HG03460 (cell line): ENCODE data around the gene SELENOF.

Experiments used
- ATAC-seq: cut with Tn5 transposase; IDR thresholded peaks from one replicate; pipeline ENCODE4 v1.9.1; 2021; ENCODE audit not compliant: unreplicated experiment

Gene SELENOF

GRCh38 chr1:86860424-86860823 is 53.5 kb downstream of the SELENOF start:
- ATAC-seq, result no peak

GRCh38 chr1:86860020-86860419 is 53.9 kb downstream of the SELENOF start:
- no peak for ATAC-seq

DNA sequence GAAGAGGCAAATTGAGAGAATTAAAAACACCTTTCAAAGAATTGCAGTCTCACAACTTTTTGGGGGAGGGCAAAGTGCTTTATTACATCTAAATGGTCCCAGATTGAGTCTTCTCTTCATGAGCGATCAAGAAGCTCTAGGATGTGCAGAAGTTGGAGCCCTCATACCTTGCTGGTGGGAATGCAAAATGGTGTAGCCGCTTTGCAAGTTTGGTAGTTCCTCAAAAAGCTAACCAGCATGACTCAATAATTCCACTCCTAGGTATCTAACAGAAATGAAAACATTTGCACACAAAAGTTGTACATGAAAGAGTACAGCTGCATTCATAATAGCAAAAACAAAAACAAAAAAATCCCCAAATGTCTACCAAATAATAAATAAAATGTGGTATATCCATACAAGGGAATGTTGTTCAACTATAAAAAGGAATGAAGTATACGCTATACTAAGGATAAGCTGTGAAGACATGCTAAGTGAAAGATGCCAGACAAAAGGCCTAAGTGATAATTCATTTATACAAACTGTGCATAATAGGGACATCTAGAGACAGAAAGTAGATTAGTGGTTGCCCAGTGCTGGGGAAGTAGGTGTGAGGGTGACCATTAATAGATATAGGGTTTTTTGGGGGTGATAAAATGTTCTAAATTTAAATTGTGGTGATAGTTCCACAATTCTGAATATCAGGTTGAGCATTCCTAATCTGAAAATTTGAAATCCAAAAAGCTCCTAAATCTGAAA is 55.2 kb downstream of the SELENOF start:
- ATAC-seq, result no peak

DNA sequence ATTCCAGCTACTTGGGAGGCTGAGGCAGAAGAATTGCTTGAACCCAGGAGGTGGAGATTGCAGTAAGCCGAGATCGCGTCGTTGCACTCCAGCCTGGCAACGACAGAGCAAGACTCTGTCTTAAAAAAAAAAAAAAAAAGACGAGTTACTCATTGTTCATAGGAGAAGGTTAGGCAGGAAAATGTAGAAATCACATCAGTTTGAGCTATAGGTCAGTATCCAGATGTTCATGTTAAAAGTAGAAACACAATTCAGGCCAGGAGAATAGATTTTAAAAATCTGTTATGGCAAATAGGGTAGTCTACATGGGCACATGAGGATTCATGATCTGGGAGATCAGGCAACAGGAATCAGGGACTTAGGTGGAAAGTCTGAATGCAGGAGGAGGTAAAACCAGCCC is 57.7 kb downstream of the SELENOF start:
- no peak for ATAC-seq

DNA sequence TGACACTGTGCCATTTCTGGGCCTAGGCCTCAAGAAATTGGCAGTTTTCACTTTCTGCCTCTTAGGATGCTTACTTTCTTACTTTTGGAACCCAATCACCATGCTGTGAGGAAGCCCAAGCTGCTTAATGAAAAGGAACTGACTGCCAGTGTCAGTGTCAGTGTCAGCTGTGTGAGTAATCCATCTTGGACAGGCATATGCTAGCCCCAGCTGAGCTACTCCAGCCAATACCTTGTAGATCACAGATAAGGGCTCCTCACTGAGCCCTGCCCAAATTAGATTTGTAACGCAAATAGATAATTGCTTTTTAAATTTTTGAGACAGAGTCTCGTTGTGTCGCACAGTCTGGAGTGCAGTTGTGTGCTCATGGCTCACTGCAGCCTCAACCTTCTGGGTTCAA is 59.6 kb downstream of the SELENOF start:
- ATAC-seq, result no peak

DNA sequence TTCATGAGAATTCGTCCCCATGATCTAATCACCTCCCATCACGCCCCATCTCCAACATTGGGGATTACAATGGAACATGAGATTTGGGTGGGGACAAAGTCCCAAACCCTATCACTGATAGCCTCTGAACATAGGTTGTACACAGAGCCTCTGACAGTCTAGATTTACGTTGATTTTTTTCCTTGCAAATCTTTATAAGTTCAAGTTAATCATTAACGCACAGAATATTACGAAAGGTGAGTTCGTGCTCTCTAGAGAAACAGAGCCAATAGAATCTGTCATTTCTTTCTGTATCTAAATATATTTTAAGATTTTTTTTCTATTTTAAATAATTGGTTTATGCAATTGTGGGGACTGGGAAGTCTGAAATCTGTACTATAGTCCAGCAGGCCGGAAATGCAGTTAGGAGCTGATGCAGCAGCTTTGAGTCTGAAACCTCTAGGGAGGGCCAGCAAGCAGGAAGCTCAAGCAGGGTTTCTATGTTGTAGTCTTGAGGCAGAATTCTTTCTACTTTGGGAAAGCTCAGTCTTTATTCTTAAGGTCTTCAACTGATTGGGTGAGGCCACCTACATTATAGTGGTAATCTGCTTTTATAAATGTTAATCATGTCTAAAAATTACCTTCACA is 61.0 kb downstream of the SELENOF start:
- no peak for ATAC-seq

GRCh38 chr1:86852289-86852688 is 61.6 kb downstream of the SELENOF start:
- ATAC-seq, result no peak

DNA sequence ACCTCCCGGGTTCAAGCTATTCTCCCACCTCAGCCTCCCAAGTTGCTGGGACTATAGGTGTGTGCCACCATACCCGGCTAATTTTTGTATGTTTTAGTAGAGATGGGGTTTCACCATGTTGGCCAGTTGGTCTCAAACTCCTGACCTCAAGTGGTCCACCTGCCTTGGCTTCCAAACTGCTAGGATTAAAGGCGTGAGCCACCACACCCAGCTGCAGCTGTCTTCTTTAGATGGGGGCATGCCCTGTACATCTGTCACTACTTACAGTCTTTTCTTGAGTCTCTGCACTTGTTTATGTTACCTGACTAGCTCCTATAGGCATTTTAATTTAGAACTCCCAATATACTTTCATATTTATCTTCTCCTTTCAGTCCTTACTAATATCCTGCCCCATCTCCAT is 64.2 kb downstream of the SELENOF start:
- no peak for ATAC-seq

DNA sequence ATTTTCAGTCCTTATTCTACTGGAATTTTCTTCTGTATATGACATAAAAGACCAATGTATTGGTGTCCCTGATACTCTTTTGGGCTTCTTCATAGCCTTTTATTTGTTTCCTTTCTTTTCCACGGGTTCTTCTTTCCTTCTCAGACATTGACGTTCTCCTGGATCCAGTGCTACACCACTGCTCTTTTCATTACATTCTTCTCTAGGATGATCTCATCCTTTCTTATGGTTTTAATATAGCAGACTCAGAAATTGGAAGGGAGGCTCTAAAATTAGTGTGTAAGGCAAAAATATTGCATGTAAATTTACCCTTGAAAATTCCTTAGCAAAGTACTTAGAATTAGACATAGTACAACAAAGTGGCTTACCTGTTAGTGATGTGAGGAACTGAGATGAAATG is 65.3 kb downstream of the SELENOF start:
- no peak for ATAC-seq

DNA sequence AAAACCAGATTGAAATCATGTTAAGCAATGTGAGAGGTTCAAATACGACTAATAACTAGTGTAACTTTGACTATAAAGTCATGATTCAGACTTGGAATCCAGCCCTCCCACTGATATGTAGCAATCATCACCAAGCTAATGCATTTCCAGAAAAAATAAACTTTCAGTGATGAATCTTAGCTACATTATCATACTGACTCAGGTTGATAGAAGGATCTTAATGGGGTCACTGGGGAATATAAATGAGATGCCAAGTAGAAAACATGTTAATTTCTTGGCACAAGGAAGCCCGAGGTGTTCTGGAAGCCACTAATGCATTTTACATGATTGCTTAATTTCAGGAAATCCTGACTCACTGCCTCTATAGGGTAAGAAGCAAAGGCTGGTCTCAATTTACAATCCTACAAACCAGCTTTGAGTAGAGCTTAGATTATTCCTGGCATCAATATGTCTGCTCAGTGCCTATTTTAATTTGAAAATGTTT is 67.7 kb downstream of the SELENOF start:
- ATAC-seq, result no peak

DNA sequence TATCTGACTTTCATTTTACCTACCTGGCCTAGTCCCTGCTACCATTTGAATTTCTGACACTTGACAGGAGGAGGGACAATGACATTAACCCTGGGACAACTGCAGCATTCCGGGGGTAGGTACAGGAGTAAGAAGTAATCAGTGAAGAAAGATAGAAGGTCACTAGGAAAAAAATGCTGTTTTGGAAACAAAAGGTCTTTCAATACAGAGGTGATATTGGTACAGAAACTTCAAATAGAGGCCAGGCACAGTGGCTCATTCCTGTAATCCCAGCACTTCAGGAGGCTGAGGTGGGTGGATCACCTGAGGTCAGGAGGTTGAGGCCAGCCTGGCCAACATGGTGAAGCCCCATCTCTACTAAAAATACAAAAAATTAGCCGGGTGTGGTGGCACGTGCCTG is 68.4 kb downstream of the SELENOF start:
- ATAC-seq, result no peak

- ATAC-seq, result no peak
These were observed 72.8 kb downstream of the SELENOF start for GRCh38 chr1:86841116-86841515.

- peak; percentile 71 for ATAC-seq
These were observed 80.3 kb downstream of the SELENOF start for GRCh38 chr1:86833461-86834215.

DNA sequence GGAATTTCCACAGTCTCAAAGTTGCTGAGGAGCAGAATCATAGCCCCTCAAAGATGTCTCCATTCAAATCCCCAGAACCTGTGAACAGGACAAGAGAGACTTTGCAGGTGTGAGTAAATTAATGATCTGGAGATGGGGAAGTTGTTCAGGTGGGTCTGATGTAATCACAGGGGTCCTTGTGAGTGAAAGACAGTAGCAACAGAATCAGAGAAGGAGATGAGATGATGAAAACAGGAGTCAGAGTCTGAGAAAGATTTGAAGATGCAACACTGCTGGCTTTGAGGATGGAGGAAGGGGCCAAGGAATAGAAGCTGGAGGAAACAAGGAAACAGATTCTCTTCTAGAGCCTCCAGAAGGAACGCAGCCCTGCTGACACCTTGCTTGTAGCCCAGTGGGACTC is 81.5 kb downstream of the SELENOF start:
- no peak for ATAC-seq

DNA sequence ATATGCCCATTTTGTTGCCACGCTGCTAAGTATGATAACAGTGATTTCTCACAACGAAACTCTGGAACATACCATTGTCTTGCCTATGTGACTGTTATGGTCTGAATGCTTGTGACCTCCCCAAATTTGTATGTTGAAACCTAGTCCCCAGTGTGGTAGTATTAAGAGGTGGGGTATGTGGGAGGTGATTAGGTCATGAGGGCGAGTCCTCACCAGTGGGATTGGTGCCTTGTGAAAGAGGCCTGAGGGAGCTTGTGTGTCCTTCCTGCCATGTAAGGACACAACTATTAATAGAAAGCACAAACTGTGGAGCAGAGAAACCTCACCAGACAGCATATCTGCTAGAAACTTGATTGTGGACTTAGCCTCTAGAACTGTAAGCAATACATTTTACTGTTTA is 84.6 kb downstream of the SELENOF start:
- no peak for ATAC-seq

DNA sequence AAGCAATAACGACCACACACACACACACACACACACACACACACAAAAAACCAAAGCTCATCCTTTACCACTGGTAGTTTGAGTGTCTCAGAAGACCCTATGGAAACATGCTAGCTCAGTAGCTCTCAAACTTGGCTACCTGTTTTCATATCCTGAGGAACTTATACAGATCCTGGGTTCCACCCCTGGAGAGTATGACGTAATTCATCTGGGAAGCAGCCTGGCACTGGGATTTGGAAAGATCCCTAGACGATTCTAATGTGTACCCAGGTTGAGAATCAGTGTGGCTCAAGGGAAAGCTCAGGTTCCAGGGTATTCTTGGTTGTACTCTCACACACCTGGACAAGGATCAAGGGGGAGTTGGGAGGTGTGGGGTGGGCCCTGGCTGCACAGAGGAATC is 85.9 kb downstream of the SELENOF start:
- ATAC-seq, result no peak

GRCh38 chr1:86826856-86827255 is 87.1 kb downstream of the SELENOF start:
- ATAC-seq, result no peak

- ATAC-seq, result no peak
These were observed 88.6 kb downstream of the SELENOF start for GRCh38 chr1:86825319-86825718.

- ATAC-seq, result no peak
These were observed 90.0 kb downstream of the SELENOF start for GRCh38 chr1:86823821-86824500.

- ATAC-seq, result no peak
These were observed 90.5 kb downstream of the SELENOF start for GRCh38 chr1:86823386-86823785.

DNA sequence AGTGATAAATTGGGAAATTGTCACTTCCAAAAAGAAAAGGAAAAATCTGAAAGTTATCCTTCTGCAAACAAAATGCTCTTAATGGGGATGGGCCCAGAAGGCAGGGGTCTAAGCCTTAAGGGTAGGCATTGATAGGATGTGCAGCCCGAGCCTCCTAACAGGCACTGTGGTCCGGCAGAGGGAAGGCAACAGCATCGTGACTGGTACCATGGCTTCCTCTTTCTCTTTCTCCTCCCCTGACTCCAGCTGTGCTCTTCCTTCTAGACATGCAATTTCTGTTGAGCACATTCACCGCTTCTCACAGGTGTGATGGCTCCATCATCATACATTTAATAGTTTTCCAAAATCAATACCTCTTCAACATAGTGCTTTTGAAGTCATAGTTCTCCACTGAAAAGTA is 91.5 kb downstream of the SELENOF start:
- no peak for ATAC-seq
